Kidney epithelial cell (primary cell): ENCODE data around the gene DGKB. TPM values are rescaled to one million over a fixed set of nuclear protein-coding genes. Genes with fewer than 3 reads are reported as not detected.

Source experiments
- DNase-seq: peaks from one replicate; pipeline ENCODE4 v3.0.0-alpha.2; 2010; ENCODE audit warnings: low read depth
- H3K27me3 ChIP-seq: 2 replicates; pipeline ENCODE4 v1.6.0; 2011; ENCODE audit warnings: low read length; ENCODE audit not compliant: control insufficient read depth, insufficient read depth
- H3K36me3 ChIP-seq: 2 replicates; pipeline ENCODE4 v1.5.1; 2011; ENCODE audit warnings: low read length; ENCODE audit not compliant: control insufficient read depth, insufficient read depth
- H3K4me3 ChIP-seq: 2 replicates; pipeline ENCODE4 v1.5.1; 2011; ENCODE audit warnings: low read depth, mild to moderate bottlenecking, control low read depth, low read length
- total RNA-seq: library from RNA; depleted of rRNA; stranded (reverse); fragments of >200 nt; gene quantifications from 2 replicates; pipeline ENCODE4 v1.2.3, GENCODE V29; 2015
- TF ChIP-seq, protein P1 (sequence below): IDR thresholded peaks from 2 replicates; pipeline ENCODE4 v1.5.1; 2011; ENCODE audit warnings: mild to moderate bottlenecking, moderate library complexity, low read length, control low read depth, inconsistent platforms; ENCODE audit not compliant: insufficient read depth, poor library complexity, severe bottlenecking

Gene DGKB
- total RNA-seq, 1 donor from 2014 or later, result not detected

- no peak for DNase-seq
- Histone ChIP-seq H3K36me3 (no peaks in the 10 kb centered on the region), H3K4me3 (no peak overlapping the region), H3K27me3 (no peaks in the 10 kb centered on the region)
- TF ChIP-seq, protein P1, sequence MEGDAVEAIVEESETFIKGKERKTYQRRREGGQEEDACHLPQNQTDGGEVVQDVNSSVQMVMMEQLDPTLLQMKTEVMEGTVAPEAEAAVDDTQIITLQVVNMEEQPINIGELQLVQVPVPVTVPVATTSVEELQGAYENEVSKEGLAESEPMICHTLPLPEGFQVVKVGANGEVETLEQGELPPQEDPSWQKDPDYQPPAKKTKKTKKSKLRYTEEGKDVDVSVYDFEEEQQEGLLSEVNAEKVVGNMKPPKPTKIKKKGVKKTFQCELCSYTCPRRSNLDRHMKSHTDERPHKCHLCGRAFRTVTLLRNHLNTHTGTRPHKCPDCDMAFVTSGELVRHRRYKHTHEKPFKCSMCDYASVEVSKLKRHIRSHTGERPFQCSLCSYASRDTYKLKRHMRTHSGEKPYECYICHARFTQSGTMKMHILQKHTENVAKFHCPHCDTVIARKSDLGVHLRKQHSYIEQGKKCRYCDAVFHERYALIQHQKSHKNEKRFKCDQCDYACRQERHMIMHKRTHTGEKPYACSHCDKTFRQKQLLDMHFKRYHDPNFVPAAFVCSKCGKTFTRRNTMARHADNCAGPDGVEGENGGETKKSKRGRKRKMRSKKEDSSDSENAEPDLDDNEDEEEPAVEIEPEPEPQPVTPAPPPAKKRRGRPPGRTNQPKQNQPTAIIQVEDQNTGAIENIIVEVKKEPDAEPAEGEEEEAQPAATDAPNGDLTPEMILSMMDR, result no peak
Observed at GRCh38 chr7:14424675-14425074, 477.9 kb downstream of the DGKB start.

GRCh38 chr7:14420768-14421167 lies 481.8 kb downstream of the DGKB start:
- TF ChIP-seq, protein P1, result no peak
- DNase-seq, result no peak
- no peaks in the 10 kb centered on the region for H3K27me3 ChIP-seq
- no peaks in the 10 kb centered on the region for H3K36me3 ChIP-seq
- H3K4me3 ChIP-seq, result no peak overlapping the region

- DNase-seq, result no peak
- Histone ChIP-seq H3K36me3 (no peaks in the 10 kb centered on the region), H3K4me3 (no peak overlapping the region), H3K27me3 (no peaks in the 10 kb centered on the region)
- TF ChIP-seq, protein P1, result no peak
Observed at GRCh38 chr7:14419531-14419930, 483.0 kb downstream of the DGKB start.

- no peaks in the 10 kb centered on the region for H3K27me3 ChIP-seq
- TF ChIP-seq, protein P1, result no peak
- no peak for DNase-seq
- no peaks in the 10 kb centered on the region for H3K36me3 ChIP-seq
- H3K4me3 ChIP-seq, result no peak overlapping the region
Observed at GRCh38 chr7:14418633-14419032, 483.9 kb downstream of the DGKB start.

GRCh38 chr7:14414274-14414986 lies 488.1 kb downstream of the DGKB start:
- TF ChIP-seq, protein P1, result no peak
- H3K4me3 ChIP-seq, result no peak overlapping the region
- no peak for DNase-seq
- H3K36me3 ChIP-seq, result no peaks in the 10 kb centered on the region
- no peaks in the 10 kb centered on the region for H3K27me3 ChIP-seq
